Adrenal gland (tissue), 5 donors: ENCODE measurements around the gene RAD51B.

ENCODE experiments used
- CTCF ChIP-seq, 6 experiments: fragments of 450-650 bp in 4 of 6; fragments of 200-600 bp in 2 of 6; sonication (generic) in 1 of 6; IDR thresholded peaks; 1 replicate in 5 of 6; 2 replicates in 1 of 6; pipeline versions ENCODE4 v1.5.1 to v1.8.0; 2016 to 2021; ENCODE audit warnings: antibody characterized with exemption in 6 of 6, mild to moderate bottlenecking in 2 of 6, moderate library complexity in 1 of 6
- POLR2A ChIP-seq, 2 donors: fragments of 450-650 bp; IDR thresholded peaks; one replicate each; pipeline ENCODE4 v1.6.1; 2017; ENCODE audit warnings: antibody characterized with exemption in 2 of 2, mild to moderate bottlenecking in 2 of 2, moderate library complexity in 1 of 2
- donor health status: DM: no; HTN: no; CAD: no.

- no peak for TF ChIP-seq POLR2A (IDR thresholded peaks at IDR 0.05)
- TF ChIP-seq CTCF (IDR thresholded peaks at IDR 0.05) = no peak
These were observed 841.9 kb downstream of the RAD51B start for GRCh38 chr14:68661226-68662225.
